ENCODE measurements around the gene PAFAH2. TPM values are rescaled to one million over a fixed set of nuclear protein-coding genes. Genes with fewer than 3 reads are reported as not detected.
"Not testable (repeated sequence)": the region's sequence is repeated elsewhere in the genome, so short reads cannot be mapped to it uniquely, and the experiment has no call there.

PAFAH2 gene
- total RNA-seq, 1 experiment from 2014 or later: 11.1 TPM

DNA sequence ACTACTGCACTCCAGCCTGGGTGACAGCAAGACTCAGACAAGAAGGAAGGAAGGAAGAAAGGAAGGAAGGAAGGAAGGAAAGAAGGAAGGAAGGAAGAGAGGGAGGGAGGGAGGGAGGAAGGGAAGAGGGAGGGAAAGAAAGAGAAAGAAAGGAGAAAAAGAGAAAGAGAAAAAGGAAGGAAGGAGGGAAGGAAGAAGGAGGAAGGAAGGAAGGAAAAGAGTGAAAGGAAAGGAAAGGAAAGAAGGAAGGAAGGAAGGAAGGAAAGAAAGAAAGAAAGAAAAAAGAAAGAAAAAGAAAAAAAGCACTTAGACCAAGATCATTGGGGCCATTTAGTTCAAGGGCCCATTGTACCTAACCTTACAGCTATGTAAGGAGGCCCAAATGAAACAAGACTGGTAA lies 42.3 kb downstream of the PAFAH2 start:
- H3K36me3 ChIP-seq (replicated peaks; ENCODE audit: control insufficient read depth, insufficient read depth, low read length): no peaks in the 10 kb centered on the region; the same call in 1 of the 2 replicates
- DNase-seq: no peak
- no peaks in the 10 kb centered on the region for H3K27me3 ChIP-seq (ENCODE audit: control insufficient read depth, insufficient read depth, low read length)
- no peak overlapping the region for H3K4me3 ChIP-seq (ENCODE audit: insufficient read depth, low read depth, low read length)

DNA sequence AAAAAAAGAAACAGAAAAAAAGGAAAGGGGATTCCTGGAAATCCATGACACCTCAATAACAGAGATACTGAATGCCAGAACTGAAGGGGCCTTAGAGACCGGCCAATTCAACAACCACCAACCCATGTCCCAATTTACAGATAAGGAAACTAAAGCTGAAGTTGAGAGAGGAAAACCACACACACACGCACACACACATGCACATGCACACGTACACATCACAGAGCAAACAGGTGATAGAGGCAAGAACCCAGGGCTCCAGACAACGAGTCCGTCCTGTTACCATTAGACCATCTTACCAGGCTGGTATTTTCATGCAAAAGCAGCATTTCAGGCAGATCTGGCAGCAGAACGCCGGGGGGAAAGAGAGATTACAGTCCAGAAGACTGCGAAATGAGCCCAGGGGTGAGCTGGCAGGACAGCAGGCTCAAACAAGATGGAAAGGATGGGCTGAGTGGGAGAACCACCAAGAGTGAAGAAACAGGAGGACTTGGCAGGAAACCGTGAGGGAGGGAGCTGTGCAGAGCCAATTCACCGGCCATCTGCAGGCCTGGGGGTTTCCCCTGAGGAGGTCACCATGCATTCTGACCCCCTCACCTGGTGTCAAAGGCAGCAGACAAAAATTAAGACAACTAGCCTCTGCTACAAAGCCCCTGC lies 43.5 kb downstream of the PAFAH2 start:
- no peaks in the 10 kb centered on the region for H3K27me3 ChIP-seq (ENCODE audit: control insufficient read depth, insufficient read depth, low read length)
- no peaks in the 10 kb centered on the region; the same call in 1 of the 2 replicates for H3K36me3 ChIP-seq (replicated peaks; ENCODE audit: control insufficient read depth, insufficient read depth, low read length)
- H3K4me3 ChIP-seq (ENCODE audit: insufficient read depth, low read depth, low read length): no peak overlapping the region
- DNase-seq: no peak

DNA sequence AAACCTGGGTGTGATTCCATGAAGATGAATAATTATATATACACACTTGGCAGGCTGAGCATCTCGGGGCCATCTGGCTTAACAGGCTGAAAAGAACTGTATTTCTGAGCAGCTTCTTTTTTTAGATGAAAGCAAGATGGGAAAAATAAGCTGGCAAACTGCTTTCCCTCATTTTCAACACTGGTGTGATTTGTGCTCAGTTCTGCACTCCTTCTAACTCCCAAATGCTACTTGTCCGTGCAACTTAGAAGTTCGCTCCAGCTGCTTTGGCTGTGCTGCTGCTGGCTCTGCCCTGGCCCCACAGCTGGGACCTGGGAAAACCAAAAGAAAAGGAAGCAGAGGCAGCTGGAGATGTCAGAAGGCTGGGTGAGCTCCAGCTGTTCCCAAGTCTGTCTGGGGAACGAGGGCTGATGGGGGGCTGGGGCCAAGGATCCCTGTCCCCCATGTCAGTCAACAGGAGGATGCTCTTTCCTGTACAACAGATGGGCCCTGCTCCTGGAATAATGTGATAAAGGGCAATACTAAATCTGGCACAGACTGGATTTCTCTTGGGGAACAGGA lies 44.9 kb downstream of the PAFAH2 start:
- Histone ChIP-seq H3K4me3 (ENCODE audit: insufficient read depth, low read depth, low read length) (no peak overlapping the region), H3K36me3 (replicated peaks; ENCODE audit: control insufficient read depth, insufficient read depth, low read length) (no peaks in the 10 kb centered on the region), H3K27me3 (ENCODE audit: control insufficient read depth, insufficient read depth, low read length) (no peaks in the 10 kb centered on the region)
- no peak for DNase-seq

DNA sequence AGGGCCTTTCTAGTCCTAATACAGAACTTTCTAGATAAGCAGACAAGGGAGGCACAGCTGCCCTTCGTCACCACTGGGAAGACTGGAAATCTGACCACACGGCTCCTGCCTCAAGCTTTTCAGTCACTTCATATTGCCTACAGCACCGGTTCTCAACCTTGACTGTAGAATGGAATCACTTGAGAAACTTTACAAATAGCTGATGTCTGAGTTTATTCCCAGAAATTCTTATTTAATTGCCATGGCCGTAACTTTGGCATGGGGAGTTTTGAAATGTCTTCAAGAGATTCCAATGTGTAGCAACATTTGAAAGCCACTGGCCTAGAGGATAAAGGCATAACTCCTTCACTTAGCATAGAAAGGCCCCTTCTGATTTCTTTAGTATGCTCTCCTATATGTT lies 49.2 kb downstream of the PAFAH2 start:
- Histone ChIP-seq H3K4me3 (ENCODE audit: insufficient read depth, low read depth, low read length) (no peak overlapping the region), H3K27me3 (ENCODE audit: control insufficient read depth, insufficient read depth, low read length) (no peaks in the 10 kb centered on the region), H3K36me3 (replicated peaks; ENCODE audit: control insufficient read depth, insufficient read depth, low read length) (no peaks in the 10 kb centered on the region)
- DNase-seq: no peak

DNA sequence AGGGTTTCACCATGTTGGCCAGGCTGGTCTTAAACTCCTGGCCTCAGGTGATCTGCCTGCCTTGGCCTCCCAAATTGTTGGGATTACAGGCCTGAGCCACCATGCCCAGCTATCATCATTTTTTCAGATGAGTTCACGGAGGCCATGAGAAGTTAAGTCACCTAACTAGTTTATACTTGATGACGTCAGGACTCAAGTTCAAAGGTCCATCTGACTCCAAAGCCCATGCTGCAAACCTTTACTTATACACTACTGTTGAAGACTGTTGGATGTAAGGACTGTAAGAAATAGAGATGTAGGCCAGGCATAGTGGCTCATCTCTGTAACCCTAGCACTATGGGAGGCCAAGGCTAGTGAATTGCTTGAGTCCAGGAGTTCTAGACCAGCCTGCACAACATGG lies 50.8 kb downstream of the PAFAH2 start:
- no peak for DNase-seq
- Histone ChIP-seq H3K36me3 (replicated peaks; ENCODE audit: control insufficient read depth, insufficient read depth, low read length) (no peaks in the 10 kb centered on the region), H3K27me3 (ENCODE audit: control insufficient read depth, insufficient read depth, low read length) (no peaks in the 10 kb centered on the region), H3K4me3 (ENCODE audit: insufficient read depth, low read depth, low read length) (no peak overlapping the region)

DNA sequence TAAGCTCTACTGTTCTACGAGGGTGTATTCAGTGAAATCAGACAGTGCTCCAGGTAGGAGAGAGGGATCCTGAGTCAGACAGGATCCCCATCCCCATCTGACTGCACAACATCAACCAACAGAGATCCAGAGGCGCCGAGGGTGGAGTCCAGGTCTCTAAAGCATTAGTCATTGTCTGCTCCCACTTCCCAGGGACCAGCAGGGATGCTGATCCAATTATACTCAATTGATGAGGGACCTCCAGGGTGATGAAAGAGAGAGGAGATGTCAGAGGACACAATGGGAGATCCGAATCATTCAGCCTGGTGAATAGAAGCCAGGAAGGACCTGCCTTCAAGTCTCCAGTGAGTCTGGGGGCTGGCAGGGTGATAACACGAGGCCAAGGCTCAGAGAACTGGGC lies 52.1 kb downstream of the PAFAH2 start:
- Histone ChIP-seq H3K4me3 (ENCODE audit: insufficient read depth, low read depth, low read length) (no peak overlapping the region), H3K36me3 (replicated peaks; ENCODE audit: control insufficient read depth, insufficient read depth, low read length) (no peaks in the 10 kb centered on the region), H3K27me3 (ENCODE audit: control insufficient read depth, insufficient read depth, low read length) (no peaks in the 10 kb centered on the region)
- no peak for DNase-seq

DNA sequence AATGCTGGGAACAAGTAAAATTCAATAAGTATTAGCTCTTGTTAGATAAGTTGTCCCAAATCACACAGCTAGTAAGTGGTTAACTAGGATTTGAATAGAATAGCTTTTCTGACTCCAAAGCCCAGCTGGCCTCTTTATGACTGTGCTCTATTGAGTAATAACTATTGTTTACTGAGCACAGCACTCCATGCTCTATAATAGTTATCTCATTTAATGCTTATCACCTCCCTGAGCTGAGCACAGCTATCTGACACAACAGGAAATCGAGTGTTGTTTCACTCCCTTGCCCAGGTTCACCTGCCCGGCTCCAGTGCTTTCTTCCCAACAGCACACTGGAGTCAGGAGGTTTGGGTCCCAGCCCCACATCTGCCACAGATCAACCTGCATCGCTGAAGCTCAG lies 52.9 kb downstream of the PAFAH2 start:
- Histone ChIP-seq H3K4me3 (ENCODE audit: insufficient read depth, low read depth, low read length) (no peak overlapping the region), H3K36me3 (replicated peaks; ENCODE audit: control insufficient read depth, insufficient read depth, low read length) (no peaks in the 10 kb centered on the region), H3K27me3 (ENCODE audit: control insufficient read depth, insufficient read depth, low read length) (no peaks in the 10 kb centered on the region)
- DNase-seq: no peak

DNA sequence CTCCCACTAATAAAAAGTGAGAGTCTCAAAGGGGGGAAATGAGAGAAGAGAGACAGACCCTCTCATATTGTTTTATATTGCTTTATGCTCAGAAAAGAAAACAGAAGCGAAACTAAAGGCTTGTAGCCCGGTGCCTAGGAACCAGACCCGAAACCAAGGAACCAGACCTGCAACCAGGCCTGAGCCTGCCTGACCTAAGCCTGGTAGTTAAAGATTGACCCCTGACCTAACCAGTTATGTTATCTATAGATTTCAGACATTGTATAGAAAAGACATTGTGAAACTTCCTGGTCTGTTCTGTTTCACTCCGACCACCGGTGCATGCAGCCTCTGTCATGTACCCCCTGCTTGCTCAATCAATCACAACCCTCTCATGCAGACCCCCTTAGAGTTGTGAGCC lies 54.4 kb downstream of the PAFAH2 start:
- DNase-seq; H3K27me3 ChIP-seq (ENCODE audit: control insufficient read depth, insufficient read depth, low read length); H3K36me3 ChIP-seq (replicated peaks; ENCODE audit: control insufficient read depth, insufficient read depth, low read length): not testable (repeated sequence)

DNA sequence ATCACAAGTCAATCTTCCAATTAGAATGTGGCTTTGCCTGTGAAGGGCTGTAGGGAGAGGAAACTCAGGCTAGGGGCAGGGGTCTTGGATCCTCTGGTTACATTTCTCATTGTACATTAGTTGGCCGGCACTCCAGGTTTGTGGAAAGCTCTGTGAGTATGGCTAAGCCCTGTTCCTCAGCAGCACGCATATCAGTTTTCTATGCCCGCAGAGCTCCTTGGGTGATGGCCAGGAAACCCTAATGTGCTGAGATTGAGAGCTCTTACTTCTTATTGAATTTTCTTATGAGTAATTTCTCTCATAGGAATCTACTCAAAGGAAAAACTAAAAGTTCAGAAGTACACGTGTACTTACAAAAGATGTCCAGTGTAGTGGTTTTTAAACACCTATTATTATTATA lies 60.9 kb downstream of the PAFAH2 start:
- Histone ChIP-seq H3K36me3 (replicated peaks; ENCODE audit: control insufficient read depth, insufficient read depth, low read length) (no peaks in the 10 kb centered on the region), H3K4me3 (ENCODE audit: insufficient read depth, low read depth, low read length) (no peak overlapping the region), H3K27me3 (ENCODE audit: control insufficient read depth, insufficient read depth, low read length) (no peaks in the 10 kb centered on the region)
- no peak for DNase-seq

More for the DNA sequence above, 54.4 kb downstream of the PAFAH2 start:
- not testable (repeated sequence) for H3K4me3 ChIP-seq (ENCODE audit: insufficient read depth, low read depth, low read length)

DNA sequence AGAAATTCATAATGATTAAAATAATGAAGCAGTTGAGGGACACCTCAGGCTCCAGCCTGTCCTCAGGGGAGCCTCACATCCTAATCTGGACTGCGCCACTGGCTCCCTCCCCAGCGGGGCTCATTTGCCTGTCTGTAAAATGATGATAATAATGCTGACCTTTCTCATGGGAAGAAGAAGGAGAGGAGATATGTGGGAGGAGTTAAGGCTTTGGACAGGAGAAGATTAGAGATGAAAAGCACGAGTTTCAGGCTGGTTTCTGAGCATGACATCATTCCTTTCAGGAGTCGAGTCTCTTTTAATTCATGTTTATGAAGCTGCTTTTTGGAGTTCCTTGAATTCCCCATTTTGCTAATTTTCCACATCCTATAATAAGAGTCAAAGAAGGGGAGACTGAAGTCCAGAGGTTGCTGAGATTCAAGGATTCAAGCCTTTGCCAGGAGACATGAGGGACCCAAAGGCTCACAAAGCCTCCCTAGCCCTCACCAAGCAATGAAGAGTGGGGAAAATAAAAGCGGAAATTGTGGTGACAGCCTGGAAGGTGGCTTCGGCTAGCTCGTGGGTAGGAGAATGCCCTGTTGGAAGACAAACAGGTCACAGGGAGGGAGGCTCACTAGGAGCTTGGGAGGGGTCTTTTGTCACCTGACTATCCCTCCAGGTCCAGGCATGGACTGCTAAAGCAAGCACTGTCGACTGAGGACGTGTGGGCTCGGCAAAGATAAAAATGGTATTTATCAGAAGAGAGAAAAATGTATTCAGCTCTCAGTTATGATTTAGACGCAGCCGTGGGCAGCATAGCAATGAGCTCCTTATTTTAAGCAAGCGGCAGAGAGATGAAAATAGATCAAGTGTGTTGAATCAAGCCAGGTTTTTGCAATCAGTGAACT lies 64.1 kb downstream of the PAFAH2 start:
- DNase-seq: no peak
- H3K4me3 ChIP-seq (ENCODE audit: insufficient read depth, low read depth, low read length): no peak overlapping the region
- no peaks in the 10 kb centered on the region for H3K27me3 ChIP-seq (ENCODE audit: control insufficient read depth, insufficient read depth, low read length)
- H3K36me3 ChIP-seq (replicated peaks; ENCODE audit: control insufficient read depth, insufficient read depth, low read length): no peaks in the 10 kb centered on the region

DNA sequence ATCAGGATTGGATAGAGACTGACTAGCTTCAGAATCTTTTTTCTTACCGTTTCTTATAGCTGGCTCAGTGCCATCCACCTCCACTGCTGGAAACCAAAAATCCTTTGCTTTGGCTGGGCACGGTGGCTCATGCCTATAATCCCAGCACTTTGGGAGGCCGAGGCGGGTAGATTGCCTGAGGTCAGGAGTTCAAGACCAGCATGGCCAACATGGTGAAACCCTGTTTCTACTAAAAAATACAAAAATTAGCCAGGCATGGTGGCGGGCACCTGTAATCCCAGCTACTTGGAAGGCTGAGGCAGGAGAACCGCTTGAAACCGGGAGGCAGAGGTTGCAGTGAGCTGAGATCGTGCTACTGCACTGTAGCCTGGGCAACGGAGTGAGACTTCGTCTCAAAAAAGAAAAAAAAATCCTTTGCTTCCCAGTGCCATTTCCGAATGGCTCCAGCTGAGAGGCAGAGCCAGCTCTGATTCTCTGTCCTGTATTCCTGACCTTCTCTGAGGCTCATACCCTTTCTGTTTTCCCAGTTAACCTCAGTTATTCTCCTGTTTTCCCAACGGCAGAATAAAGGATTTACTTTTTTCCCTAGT lies 65.0 kb downstream of the PAFAH2 start:
- not testable (repeated sequence) for DNase-seq; H3K4me3 ChIP-seq (ENCODE audit: insufficient read depth, low read depth, low read length); H3K36me3 ChIP-seq (replicated peaks; ENCODE audit: control insufficient read depth, insufficient read depth, low read length); H3K27me3 ChIP-seq (ENCODE audit: control insufficient read depth, insufficient read depth, low read length)

DNA sequence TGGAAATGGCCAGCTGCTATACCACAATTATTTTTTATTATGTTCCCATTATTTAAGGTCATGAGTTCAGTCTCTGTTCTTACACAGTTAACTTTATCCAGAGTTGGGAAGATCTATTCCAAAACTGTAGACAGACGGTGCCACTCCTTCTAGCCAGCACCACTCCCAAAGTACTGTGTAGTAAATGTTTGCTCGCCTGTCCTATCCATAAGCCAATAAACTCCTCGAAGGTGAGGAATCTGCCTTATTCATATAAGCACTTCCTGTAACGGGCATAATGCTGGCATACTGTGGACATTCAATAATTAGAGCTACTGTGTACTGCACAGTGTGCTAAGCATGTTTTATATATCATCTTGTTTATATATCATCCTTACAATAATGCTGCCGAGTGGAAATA lies 65.5 kb downstream of the PAFAH2 start:
- no peaks in the 10 kb centered on the region for H3K36me3 ChIP-seq (replicated peaks; ENCODE audit: control insufficient read depth, insufficient read depth, low read length)
- no peaks in the 10 kb centered on the region for H3K27me3 ChIP-seq (ENCODE audit: control insufficient read depth, insufficient read depth, low read length)
- no peak overlapping the region for H3K4me3 ChIP-seq (ENCODE audit: insufficient read depth, low read depth, low read length)
- DNase-seq: no peak

DNA sequence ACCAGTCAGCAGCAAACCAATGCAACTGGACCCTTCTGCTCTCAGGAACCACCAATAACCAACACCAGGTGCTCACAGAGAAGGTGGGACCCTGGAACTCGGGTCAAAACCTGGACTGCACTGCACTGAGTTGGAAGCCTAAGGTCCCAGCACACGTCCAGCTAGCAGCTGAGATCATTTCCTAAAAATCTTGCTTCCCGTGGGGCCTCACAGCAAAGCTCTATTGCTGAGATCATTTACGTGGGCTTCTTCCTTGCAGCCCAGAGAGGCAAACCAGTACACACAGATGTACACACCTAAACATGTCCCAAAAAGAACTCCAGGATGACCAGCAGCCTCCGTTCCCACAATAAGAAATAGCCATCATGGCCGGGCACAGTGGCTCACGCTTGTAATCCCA lies 68.8 kb downstream of the PAFAH2 start:
- DNase-seq: no peak
- Histone ChIP-seq H3K27me3 (ENCODE audit: control insufficient read depth, insufficient read depth, low read length) (no peaks in the 10 kb centered on the region), H3K36me3 (replicated peaks; ENCODE audit: control insufficient read depth, insufficient read depth, low read length) (no peaks in the 10 kb centered on the region), H3K4me3 (ENCODE audit: insufficient read depth, low read depth, low read length) (no peak overlapping the region)

DNA sequence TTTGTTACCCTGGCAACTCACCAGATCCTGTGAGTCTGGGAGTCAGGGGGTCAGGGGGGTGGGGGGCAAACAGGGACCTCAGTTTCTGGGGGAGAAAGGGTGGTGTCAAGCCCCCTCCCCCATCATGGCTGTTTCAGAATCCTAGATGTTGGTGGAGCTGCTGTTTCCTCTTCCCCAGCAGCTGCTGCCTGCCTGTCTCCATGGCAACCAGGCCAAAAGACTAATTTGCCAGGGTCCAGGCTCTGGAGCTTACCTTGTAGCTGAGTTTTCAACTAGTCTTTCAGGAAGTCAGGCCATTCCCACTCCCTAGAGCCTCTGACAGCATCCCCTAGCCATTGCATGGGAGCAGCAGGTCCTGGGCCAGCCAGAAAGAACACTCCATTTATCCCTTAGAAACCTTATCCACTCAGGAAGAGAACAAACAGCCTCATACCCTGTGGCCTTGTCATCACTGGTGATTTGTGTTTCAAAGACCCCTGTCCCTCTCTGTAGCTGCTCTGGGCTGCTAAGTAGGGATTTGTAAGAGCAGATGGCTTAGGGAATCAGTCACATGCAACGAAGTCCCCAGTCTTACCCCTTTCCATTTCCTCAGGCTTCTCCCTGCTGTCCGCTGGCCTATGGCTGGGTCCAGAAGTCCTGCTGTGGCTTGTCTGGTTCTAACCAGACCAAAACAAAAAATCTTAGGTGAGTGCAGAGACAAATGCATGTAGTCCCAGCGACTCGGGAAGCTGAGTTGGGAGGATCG lies 70.2 kb downstream of the PAFAH2 start:
- H3K4me3 ChIP-seq (ENCODE audit: insufficient read depth, low read depth, low read length): no peak overlapping the region
- H3K36me3 ChIP-seq (replicated peaks; ENCODE audit: control insufficient read depth, insufficient read depth, low read length): no peaks in the 10 kb centered on the region
- H3K27me3 ChIP-seq (ENCODE audit: control insufficient read depth, insufficient read depth, low read length): no peaks in the 10 kb centered on the region
- no peak for DNase-seq

Measured in H7 (cell line).